Iris pigment epithelial cell (primary cell): ENCODE measurements around the gene GPD1L.

Source experiments
- DNase-seq: peaks from one replicate; pipeline ENCODE4 v3.0.0-alpha.2; 2011; ENCODE audit warnings: low read depth

GPD1L gene

GRCh38 chr3:32137870-32138269 lies 31.4 kb downstream of the GPD1L start:
- DNase-seq, result no peak

GRCh38 chr3:32138545-32139104 lies 32.2 kb downstream of the GPD1L start:
- DNase-seq, result peak; percentile 17

GRCh38 chr3:32140943-32141342 lies 34.5 kb downstream of the GPD1L start:
- DNase-seq, result peak; percentile 57

- DNase-seq, result peak; percentile 93
Measured at GRCh38 chr3:32143849-32144757, 37.7 kb downstream of the GPD1L start.

GRCh38 chr3:32146746-32147211 lies 40.4 kb downstream of the GPD1L start:
- no peak for DNase-seq

- DNase-seq, result no peak
Measured at GRCh38 chr3:32147509-32147908, 41.1 kb downstream of the GPD1L start.

GRCh38 chr3:32147933-32148332 lies 41.5 kb downstream of the GPD1L start:
- no peak for DNase-seq

GRCh38 chr3:32148351-32148750 lies 41.9 kb downstream of the GPD1L start:
- no peak for DNase-seq

GRCh38 chr3:32153414-32154204 lies 47.2 kb downstream of the GPD1L start:
- DNase-seq, result no peak

- DNase-seq, result no peak
Measured at GRCh38 chr3:32154205-32154579, 47.8 kb downstream of the GPD1L start.

GRCh38 chr3:32155117-32155516 lies 48.7 kb downstream of the GPD1L start:
- DNase-seq, result no peak

GRCh38 chr3:32157600-32158264 lies 51.3 kb downstream of the GPD1L start:
- no peak for DNase-seq

GRCh38 chr3:32160706-32161214 lies 54.3 kb downstream of the GPD1L start:
- DNase-seq, result no peak

GRCh38 chr3:32165442-32165841 lies 59.0 kb downstream of the GPD1L start:
- DNase-seq, result no peak

- no peak for DNase-seq
Measured at GRCh38 chr3:32166654-32167053, 60.2 kb downstream of the GPD1L start.

- DNase-seq, result no peak
Measured at GRCh38 chr3:32172420-32172819, 66.0 kb downstream of the GPD1L start.

GRCh38 chr3:32175607-32176197 lies 69.3 kb downstream of the GPD1L start:
- DNase-seq, result peak; percentile 63

GRCh38 chr3:32176989-32177701 lies 70.7 kb downstream of the GPD1L start:
- peak; percentile 58 for DNase-seq

- DNase-seq, result peak; percentile 90
Measured at GRCh38 chr3:32177702-32178198, 71.3 kb downstream of the GPD1L start.

- DNase-seq, result no peak
Measured at GRCh38 chr3:32180141-32180784, 73.8 kb downstream of the GPD1L start.
